Kidney (tissue), 14 donors: Measurements from ENCODE around the gene STAC2. TPM values are rescaled to one million over a fixed set of nuclear protein-coding genes. Genes with fewer than 3 reads are reported as not detected.

ENCODE experiments used
- DNase-seq, 5 donors: peaks; one replicate each; pipeline ENCODE4 v3.0.0-alpha.2; 2013 to 2020
- FAIRE-seq: peaks from 2 replicates; lab custom pipeline; 2012; peaks lifted over from hg19 to GRCh38; lab: Jason Lieb, UNC
- H3K27ac ChIP-seq, 2 donors: one replicate each; pipeline ENCODE4 v1.7.0; 2013; ENCODE audit warnings: low read depth in 2 of 2, low read length in 2 of 2, inconsistent platforms in 1 of 2
- H3K27me3 ChIP-seq: one replicate; pipeline ENCODE4 v1.7.1; 2013; ENCODE audit warnings: low read length, inconsistent platforms; ENCODE audit not compliant: control insufficient read depth, insufficient read depth
- H3K36me3 ChIP-seq, 3 donors: one replicate each; pipeline versions ENCODE4 v1.7.0 to v1.7.1; 2013; ENCODE audit warnings: low read length in 3 of 3, control low read depth in 1 of 3, inconsistent platforms in 1 of 3; ENCODE audit not compliant: insufficient read depth in 3 of 3, control insufficient read depth in 2 of 3
- H3K4me1 ChIP-seq, 3 donors: one replicate each; pipeline versions ENCODE4 v1.7.0 to v1.7.1; 2013; ENCODE audit warnings: low read length in 3 of 3, inconsistent platforms in 1 of 3, low read depth in 1 of 3; ENCODE audit not compliant: control insufficient read depth in 2 of 3, insufficient read depth in 2 of 3
- H3K4me3 ChIP-seq, 3 donors: one replicate each; pipeline versions ENCODE4 v1.7.0 to v1.8.1; 2013; ENCODE audit warnings: low read length in 3 of 3, control low read depth in 1 of 3, inconsistent platforms in 1 of 3
- H3K9ac ChIP-seq, 3 donors: one replicate each; pipeline versions ENCODE4 v1.7.0 to v1.7.1; 2013; ENCODE audit warnings: low read length in 3 of 3, control low read depth in 1 of 3, inconsistent platforms in 1 of 3
- H3K9me3 ChIP-seq, 3 donors: one replicate each; pipeline versions ENCODE4 v1.7.0 to v1.7.1; 2013; ENCODE audit warnings: low read length in 3 of 3, control low read depth in 1 of 3, inconsistent platforms in 1 of 3; ENCODE audit not compliant: control insufficient read depth in 2 of 3, insufficient read depth in 1 of 3
- CTCF ChIP-seq: IDR thresholded peaks from 3 replicates; pipeline ENCODE4 v1.5.1; 2012; ENCODE audit warnings: mild to moderate bottlenecking, moderate library complexity, borderline replicate concordance; ENCODE audit not compliant: insufficient read depth; ENCODE audit errors: extremely low read depth
- intact Hi-C: fragments of 100-400 bp; cut with DNase I; formaldehyde crosslinking; loops from one replicate; pipeline ENCODE4 v1.11.1; 2022
- polyA plus RNA-seq: library from polyadenylated mRNA; stranded (reverse); fragments of 350-450 nt; fragmentation: Illumina TruSeq; extraction: RNeasy Lipid Tissue Mini Kit (QIAGEN cat#74804); gene quantifications from one replicate; pipeline ENCODE4 v1.2.3, GENCODE V29; 2014; ENCODE audit warnings: low read depth, low replicate concordance; ENCODE audit not compliant: insufficient read depth
- total RNA-seq: library from RNA; stranded (reverse); fragmentation: NEBNext Ultra II Directional; extraction: Animal tissue kit (Norgen Biotek cat#: 25700); gene quantifications from one replicate; pipeline ENCODE4 v1.2.1, GENCODE V29; 2021
- donor health status: control.
- donor health status: control.
- donor health status: control.
- donor health status: control.
- donor health status: control.
- donor health status: DM: yes; HTN: yes; CAD: no.
- donor health status: Normal renal cell carcinoma (clear cell type).

The STAC2 gene
- total and polyA plus RNA-seq, 2 donors from 2014 or later = 15.3 to 18.9 TPM

GRCh38 chr17:39178536-39178935, 47.2 kb downstream of the STAC2 start:
- no peaks in the 10 kb centered on the region for H3K27me3 ChIP-seq
- TF ChIP-seq CTCF = no peak
- no peaks in the 10 kb centered on the region for H3K36me3 ChIP-seq
- no peak overlapping the region for H3K4me3 ChIP-seq
- no peaks in the 10 kb centered on the region for H3K4me1 ChIP-seq
- FAIRE-seq = no peak
- H3K27ac ChIP-seq = no peak overlapping the region
- no peaks in the 10 kb centered on the region for H3K9me3 ChIP-seq
- no peak for DNase-seq
- no peak overlapping the region for H3K9ac ChIP-seq
- intact Hi-C loops = no loop called here

GRCh38 chr17:39177256-39177655, 48.5 kb downstream of the STAC2 start:
- FAIRE-seq = no peak
- DNase-seq = no peak
- Histone ChIP-seq H3K9ac (no peak overlapping the region), H3K9me3 (no peaks in the 10 kb centered on the region), H3K27me3 (no peaks in the 10 kb centered on the region), H3K4me1 (no peaks in the 10 kb centered on the region), H3K4me3 (no peak overlapping the region), H3K36me3 (no peaks in the 10 kb centered on the region), H3K27ac (no peak overlapping the region)
- intact Hi-C loops = no loop called here
- TF ChIP-seq CTCF = no peak

- no peak overlapping the region for H3K27ac ChIP-seq
- no peaks in the 10 kb centered on the region for H3K36me3 ChIP-seq
- intact Hi-C loops = no loop called here
- H3K4me1 ChIP-seq = no peaks in the 10 kb centered on the region
- H3K9ac ChIP-seq = no peak overlapping the region
- no peak overlapping the region for H3K4me3 ChIP-seq
- no peaks in the 10 kb centered on the region for H3K9me3 ChIP-seq
- FAIRE-seq = no peak
- no peaks in the 10 kb centered on the region for H3K27me3 ChIP-seq
- DNase-seq = no peak
- TF ChIP-seq CTCF = no peak
Measured at GRCh38 chr17:39175695-39176093, 50.1 kb downstream of the STAC2 start.
